T-helper 22 cell (primary cell): ENCODE data around the gene ADAM15.
A peak's percentile ranks its signal among the peaks of the same experiment; 100 is the strongest.

ENCODE experiments used
- DNase-seq: peaks from one replicate; pipeline ENCODE4 v3.0.0-alpha.2; 2020; ENCODE audit warnings: low read depth

The ADAM15 gene

GRCh38 chr1:155029513-155030242 lies 21.4 kb upstream of the ADAM15 start:
- DNase-seq = no peak

DNA sequence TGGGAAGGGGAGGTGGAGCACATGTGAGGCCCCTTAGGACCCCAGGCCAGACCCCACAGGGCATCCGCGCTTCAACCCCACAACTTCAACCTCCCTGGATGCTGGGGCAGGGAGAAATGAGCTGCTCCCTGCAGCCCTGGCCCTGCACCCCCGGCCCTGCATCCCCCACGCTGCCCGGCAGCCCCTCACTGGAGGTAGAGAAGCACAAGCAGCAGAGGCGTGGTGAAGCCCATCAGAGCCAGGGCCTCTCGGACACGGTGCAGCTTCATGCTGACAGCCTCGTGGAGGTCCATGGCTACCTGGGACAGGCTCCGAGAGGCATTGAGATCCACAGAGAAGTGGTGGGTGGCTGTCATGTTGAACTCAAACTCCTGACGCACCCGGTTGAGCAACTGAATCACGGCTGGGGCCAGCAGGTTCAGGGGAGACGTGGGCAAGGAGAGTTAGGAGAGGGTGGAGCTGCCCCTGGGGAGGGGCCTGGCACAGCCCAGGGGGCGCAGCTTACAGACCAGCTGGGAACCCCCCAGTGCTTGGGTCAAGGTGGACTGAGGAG lies 20.8 kb upstream of the ADAM15 start:
- no peak for DNase-seq

DNA sequence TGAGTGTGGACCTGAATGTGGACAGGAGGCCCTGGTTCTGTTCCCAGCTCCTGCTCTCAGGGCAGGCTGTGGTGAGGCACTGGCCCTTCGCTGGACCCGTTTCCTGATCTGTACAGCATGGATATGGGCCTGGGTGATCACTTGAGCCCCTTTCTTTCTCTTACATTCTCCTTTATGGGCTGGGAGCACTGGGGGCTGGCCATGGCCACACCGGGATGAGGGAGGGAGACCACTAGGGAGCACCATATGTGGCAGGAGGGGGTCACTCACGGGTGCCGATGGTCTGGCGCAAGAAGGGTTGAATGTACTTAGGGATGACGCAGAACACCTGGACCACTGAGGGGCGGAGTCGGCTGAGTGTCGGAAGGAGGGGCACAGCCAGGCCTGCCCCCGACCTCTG lies 20.2 kb upstream of the ADAM15 start:
- no peak for DNase-seq

GRCh38 chr1:155032886-155033285 lies 18.2 kb upstream of the ADAM15 start:
- DNase-seq = no peak

- DNase-seq = no peak
Measured at GRCh38 chr1:155033524-155033923, 17.6 kb upstream of the ADAM15 start, which contains the start of the genes DCST1 and DCST2. Gene DCST1, plus strand, starts transcription at chr1:155033824. Its CDS starts 213 bp downstream, at chr1:155034037. Gene DCST2, minus strand, starts transcription at chr1:155033781. Its CDS starts 80 bp downstream, at chr1:155033701.

- DNase-seq = no peak
Measured at GRCh38 chr1:155034318-155035208, 16.6 kb upstream of the ADAM15 start.

DNA sequence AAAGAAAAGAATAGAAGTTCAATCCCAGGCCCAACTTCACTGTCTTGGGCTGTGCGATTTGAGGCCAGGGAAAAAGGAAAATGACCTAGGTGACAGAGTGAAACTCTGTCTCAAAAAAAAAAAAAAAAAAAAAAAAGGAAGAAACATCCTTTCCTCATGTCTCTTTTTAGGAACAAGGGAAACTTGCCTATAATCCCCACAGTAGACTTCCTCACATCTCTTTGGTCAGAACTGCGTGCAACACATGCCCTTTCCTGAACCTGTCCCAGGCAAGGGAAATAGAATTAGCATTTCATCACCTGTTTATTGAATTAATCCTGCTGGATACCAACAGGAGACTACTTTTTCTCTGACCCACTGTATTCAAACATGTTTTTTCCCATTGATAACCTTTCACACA lies 15.2 kb upstream of the ADAM15 start:
- DNase-seq = no peak

GRCh38 chr1:155037043-155037442 lies 14.1 kb upstream of the ADAM15 start:
- no peak for DNase-seq

- DNase-seq = no peak
Measured at GRCh38 chr1:155037851-155038441, 13.2 kb upstream of the ADAM15 start.

DNA sequence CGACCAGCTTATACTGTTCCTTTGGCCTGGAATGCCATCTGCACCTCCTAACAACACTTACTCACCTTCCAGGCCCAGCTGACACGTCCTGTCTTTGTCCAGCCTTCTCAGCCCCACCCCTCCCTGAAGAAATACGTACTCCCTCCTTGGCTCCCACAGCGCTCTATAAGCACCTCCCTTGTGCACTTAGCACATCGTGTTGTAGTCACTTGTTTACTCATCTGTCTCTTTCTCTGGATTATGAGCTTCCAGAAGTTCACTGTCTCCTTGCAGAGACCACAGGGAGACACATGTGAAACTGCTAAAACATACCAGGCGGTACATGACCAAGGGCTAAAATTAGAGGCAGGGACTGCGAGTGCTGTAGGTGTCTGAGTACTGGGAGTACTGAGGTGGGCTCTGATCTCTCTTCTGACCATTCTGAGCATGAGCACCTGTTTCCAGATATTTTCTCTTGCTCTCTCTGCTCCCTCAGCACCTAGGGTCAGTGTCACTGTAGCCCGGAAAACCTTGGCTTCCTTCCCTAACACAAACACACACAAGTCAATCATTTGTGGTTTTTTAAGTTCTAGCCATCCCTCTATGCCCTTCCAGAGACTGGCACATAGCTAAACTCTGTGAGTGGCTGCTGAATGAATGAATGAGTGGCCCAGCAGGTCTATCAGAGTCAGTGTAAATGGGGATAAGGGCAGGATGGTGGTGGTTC lies 12.4 kb upstream of the ADAM15 start:
- no peak for DNase-seq

DNA sequence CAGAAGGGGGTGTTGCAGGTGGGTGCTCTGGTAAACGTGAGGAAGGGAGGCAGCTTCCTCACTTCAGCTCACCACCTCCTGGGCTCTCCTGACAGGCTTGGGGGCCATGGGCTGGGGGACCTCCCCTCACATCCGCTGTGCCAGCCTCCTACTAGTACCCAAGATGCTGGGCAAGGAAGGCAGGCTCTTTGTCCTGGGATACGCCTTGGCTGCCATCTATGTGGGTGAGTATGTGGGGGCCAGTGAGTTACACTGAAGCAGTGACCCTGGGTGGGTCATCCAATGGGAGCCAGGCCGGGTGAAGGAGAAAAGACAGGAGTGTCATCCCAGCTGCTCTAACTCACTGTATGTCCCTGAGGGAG lies 11.8 kb upstream of the ADAM15 start:
- no peak for DNase-seq

DNA sequence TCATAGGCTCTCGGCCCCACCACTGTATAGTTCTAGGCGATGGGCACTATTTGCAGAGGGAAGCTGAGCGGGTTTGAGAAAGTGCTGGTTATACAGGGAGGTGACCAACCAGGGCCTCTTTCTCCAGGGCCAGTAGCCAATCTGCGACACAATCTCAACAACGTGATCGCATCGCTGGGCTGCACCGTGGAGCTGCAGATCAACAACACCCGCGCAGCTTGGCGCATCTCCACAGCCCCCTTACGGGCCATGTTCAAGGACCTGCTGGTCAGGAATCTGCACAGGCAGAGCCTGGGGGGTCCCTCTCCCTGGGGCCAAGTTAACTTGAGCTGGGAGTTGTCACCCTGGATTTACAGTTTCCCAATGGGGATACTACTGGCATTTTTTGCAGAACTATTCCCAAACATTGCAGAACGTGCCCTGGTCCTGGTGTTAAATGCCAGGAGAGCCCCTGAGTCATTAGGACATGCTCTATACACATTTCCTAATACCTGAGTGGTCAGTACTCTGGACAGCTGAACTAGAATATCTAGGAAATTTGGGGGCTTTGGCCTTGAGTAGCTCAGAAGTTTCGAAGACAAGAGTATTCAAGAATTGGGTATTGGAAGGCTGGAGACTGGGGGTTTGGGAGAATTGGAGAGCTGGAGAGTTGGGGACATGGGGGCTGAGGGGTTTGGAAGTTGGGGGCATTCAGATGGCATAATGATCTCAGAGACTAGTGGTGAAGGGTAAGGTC lies 10.6 kb upstream of the ADAM15 start:
- DNase-seq = no peak

DNA sequence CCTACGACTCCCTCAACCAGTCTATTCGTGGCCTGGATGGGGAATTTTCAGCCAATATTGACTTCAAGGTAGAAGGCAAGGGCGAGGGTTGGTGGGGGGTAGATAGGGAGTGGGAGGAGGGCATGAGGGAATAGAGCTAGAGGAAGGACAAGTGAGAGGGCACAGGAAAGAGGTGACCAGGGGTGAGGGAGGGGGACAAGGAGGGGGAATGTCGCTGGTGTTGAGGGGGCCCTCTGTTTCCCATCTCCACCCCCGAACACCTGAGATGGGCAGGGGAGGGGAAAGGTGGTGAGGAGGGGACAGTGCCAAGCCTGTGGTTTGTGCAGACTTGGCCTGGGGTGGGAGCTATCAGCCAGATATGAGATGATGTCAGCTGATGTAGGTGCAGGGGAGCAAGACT lies 8.3 kb upstream of the ADAM15 start:
- no peak for DNase-seq

GRCh38 chr1:155043301-155043702 lies 7.8 kb upstream of the ADAM15 start:
- DNase-seq = no peak

DNA sequence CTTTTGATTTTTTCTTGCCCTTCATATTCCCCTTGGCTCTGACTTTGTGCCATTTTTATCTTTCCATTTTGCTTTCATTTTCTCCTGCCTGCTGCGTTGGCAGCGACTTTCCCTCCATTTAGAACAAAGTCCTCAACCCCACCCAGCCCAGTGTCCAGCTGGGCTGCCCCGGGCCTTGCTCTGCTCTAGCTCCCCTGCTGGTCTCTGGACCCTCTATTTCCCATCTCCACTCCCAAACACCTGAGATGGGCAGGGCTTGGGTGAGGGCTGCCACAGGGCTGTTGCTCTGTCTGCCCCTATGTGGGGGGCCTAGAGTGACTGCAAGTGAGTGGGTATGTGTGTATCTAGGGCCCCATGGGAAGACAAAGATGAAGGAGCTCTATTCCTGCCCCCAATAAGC lies 7.3 kb upstream of the ADAM15 start:
- no peak for DNase-seq

DNA sequence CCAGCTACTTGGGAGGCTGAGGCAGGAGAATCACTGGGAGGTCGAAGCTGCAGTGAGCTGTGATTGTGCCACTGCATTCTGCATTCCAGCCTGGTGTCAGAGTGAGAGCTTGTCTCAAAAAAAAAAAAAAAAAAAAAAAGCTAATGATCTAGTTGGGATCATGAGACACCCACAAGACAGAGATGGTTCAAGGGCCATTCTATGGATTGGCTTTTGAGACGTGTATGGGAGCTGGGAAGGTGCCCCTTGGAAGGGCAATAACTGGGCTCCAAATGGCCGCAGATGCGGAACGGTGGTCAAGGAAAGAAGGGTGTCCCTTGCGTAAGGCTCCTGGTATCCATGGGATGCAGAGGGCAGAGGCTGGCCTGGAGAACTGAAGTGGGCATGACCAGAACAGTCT lies 6.8 kb upstream of the ADAM15 start:
- no peak for DNase-seq

DNA sequence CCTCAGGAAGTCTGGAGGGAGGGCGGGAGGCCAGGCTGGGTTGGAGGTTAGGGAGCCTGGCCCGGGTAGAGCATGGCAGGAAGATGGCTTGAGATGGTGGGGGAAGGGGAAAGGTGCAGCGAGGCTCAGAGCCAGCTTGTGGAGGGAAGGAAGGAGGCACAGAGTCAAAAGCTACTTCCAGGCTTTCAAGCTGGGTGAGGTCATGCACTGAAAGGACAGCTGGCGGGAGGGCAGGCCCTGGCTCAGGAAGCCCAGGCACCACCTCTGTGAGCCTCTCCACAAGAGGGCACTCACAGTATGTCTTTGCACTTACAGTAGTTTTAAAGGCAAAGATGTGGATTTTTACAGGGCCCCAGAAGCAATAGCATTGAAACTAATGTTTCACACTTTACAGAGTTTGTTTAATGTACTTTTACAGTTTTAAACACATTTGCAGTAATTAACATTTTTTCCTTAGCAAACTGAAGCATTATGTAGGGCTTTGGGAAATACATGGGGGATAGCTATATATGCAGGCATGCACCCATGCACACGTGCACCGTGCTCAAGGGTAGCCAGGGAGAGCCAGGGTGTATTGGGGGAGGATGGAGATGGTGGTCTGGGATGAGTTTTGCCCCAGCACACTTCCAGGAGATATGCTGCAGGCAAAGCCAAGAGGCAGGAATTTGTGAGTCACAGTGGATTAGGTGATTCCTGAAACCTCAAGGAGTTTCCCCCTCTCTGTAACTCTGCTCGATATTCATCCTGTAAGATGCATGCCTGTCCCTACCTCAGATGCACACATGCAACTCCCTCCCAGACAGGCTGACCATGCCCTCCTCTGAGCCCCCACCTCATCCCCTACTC lies 6.1 kb upstream of the ADAM15 start:
- peak; percentile 20 for DNase-seq

- DNase-seq = no peak
Measured at GRCh38 chr1:155048449-155049334, 2.4 kb upstream of the ADAM15 start.
